Liver (tissue), 3 donors: ENCODE results near the gene SRSF8.

ENCODE experiments used
- ATF3 ChIP-seq: IDR thresholded peaks from 2 replicates; pipeline ENCODE4 v1.6.1; 2016; ENCODE audit warnings: antibody characterized with exemption
- CTCF ChIP-seq: fragments of 150-350 bp; IDR thresholded peaks from 2 replicates; pipeline ENCODE4 v1.5.1; 2017; ENCODE audit warnings: improper control_type of control experiment, low read depth, low read length; ENCODE audit not compliant: missing input control
- EGR1 ChIP-seq, 2 donors: IDR thresholded peaks; 2 replicates each; pipeline ENCODE4 v1.6.1; 2016 to 2018; ENCODE audit warnings: antibody characterized with exemption in 2 of 2, low read depth in 2 of 2
- GABPA ChIP-seq, 2 donors: IDR thresholded peaks in 1 of 2; conservative IDR thresholded peaks in 1 of 2; 2 replicates each; pipeline ENCODE4 v1.6.1; 2016; ENCODE audit warnings: antibody characterized with exemption in 2 of 2, mild to moderate bottlenecking in 1 of 2, moderate library complexity in 1 of 2
- JUND ChIP-seq, 2 donors: IDR thresholded peaks; 2 replicates each; pipeline ENCODE4 v1.6.1; 2016; ENCODE audit warnings: antibody characterized with exemption in 2 of 2
- NR2F2 ChIP-seq: IDR thresholded peaks from 2 replicates; pipeline ENCODE4 v1.6.1; 2016; ENCODE audit warnings: antibody characterized with exemption
- RAD21 ChIP-seq, 2 donors: IDR thresholded peaks; 2 replicates each; pipeline ENCODE4 v1.6.1; 2016; ENCODE audit warnings: antibody characterized with exemption in 2 of 2, mild to moderate bottlenecking in 2 of 2
- REST ChIP-seq: IDR thresholded peaks from 2 replicates; pipeline ENCODE4 v1.6.1; 2016; ENCODE audit warnings: antibody characterized with exemption, mild to moderate bottlenecking
- TAF1 ChIP-seq: conservative IDR thresholded peaks from 2 replicates; pipeline ENCODE4 v1.6.1; 2016; ENCODE audit warnings: antibody characterized with exemption, mild to moderate bottlenecking
- YY1 ChIP-seq: IDR thresholded peaks from 2 replicates; pipeline ENCODE4 v1.6.1; 2016; ENCODE audit warnings: antibody characterized with exemption, mild to moderate bottlenecking
- donor health status: healthy.
- donor health status: healthy.

- TF ChIP-seq CTCF, result no peak
- no peak for TF ChIP-seq REST
- TF ChIP-seq JUND (IDR thresholded peaks at IDR 0.05), result no peak
- TF ChIP-seq EGR1 (IDR thresholded peaks at IDR 0.05; ENCODE audit: low read depth in 2 of 2), result no peak
- TF ChIP-seq YY1, result no peak
- TF ChIP-seq TAF1, result no peak
- no peak for TF ChIP-seq RAD21 (IDR thresholded peaks at IDR 0.05)
- no peak for TF ChIP-seq GABPA (IDR thresholded peaks at IDR 0.05 in 1 of 2, conservative IDR thresholded peaks at IDR 0.05 in 1 of 2)
- TF ChIP-seq NR2F2, result no peak
- TF ChIP-seq ATF3, result no peak
Observed at GRCh38 chr11:95097209-95097608, 30.5 kb downstream of the SRSF8 start.
